ENCODE data around the gene CLBA1.
"Not testable (repeated sequence)": the region's sequence is repeated elsewhere in the genome, so short reads cannot be mapped to it uniquely, and the experiment has no call there.

The CLBA1 gene

DNA sequence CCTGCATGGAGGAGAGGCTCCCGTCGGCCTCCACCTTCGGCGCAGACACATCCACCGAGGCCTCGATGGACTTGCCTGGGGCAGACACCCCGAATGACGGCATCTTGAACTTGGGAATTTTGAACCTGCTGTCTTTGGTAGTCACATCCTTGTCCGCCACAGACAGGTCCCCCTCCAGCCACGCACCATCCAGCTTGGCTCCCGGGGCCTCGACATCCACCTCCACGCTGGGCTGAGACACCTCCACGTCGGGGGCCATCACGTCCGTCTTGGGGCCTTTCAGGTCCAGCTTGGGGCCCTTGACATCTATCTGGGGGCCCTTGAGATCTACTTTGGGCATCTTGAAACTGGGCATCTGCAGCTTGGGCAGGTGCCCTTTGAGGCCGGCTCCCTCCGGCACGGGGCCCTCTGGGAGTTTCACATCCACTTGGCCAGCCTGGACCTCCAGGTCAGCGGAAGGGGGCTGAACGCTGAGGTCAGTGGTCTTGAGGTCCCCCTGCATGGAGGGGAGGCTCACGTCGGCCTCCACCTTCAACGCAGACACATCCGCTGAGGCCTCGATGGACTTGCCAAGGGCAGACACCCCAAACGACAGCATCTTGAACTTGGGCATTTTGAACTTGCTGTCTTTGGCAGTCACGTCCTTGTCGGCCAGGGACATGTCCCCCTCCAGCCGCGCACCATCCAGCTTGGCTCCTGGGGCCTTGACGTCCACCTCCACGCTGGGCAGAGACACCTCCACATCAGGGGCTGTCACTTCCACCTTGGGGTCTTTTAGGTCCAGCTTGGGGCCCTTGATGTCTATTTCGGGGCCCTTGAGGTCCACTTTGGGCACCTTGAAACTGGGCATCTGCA is 37.5 kb upstream of the CLBA1 start:
- not testable (repeated sequence) for DNase-seq (ENCODE audit: low read depth)

DNA sequence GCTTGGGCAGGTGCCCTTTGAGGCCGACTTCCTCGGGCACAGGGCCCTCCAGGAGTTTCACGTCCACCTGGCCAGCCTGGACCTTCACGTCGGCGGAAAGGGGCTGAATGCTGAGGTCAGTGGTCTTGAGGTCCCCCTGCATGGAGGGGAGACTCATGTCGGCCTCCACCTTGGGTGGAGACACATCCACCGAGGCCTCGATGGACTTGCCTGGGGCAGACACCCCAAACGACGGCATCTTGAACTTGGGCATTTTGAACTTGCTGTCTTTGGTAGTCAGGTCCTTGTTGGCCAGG is 36.9 kb upstream of the CLBA1 start:
- no peak for DNase-seq (ENCODE audit: low read depth)

DNA sequence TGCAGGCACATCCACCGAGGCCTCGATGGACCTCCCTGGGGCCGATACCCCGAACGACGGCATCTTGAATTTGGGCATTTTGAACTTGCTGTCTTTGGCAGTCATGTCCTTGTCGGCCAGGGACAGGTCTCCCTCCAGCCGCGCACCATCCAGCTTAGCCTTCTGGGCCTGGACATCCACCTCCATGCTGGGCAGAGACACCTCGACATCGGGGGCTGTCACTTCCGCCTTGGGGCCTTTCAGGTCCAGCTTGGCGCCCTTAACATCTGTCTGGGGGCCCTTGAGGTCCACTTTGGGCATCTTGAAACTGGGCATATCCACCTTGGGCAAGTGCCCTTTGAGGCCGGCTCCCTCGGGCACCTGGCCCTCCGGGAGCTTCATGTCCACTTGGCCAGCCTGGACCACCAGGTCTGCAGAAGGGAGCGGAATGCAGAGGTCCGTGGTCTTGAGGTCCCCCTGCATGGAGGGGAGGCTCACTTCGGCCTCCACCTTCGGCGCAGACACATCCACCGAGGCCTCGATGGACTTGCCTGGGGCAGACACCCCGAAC is 36.1 kb upstream of the CLBA1 start:
- not testable (repeated sequence) for DNase-seq (ENCODE audit: low read depth)

DNA sequence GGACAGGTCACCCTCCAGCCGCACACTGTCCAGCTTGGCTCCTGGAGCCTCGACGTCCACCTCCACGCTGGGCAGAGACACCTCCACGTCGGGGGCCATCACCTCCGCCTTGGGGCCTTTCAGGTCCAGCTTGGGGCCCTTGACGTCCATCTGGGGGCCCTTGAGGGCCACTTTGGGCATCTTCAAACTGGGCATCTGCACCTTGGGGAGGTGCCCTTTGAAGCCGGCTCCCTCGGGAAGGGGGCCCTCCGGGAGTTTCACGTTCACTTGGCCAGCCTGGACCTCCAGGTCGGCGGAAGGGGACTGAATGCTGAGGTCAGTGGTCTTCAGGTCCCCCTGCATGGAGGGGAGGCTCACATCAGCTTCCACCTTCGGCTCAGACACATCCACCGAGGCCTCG is 35.6 kb upstream of the CLBA1 start:
- no peak for DNase-seq (ENCODE audit: low read depth)

DNA sequence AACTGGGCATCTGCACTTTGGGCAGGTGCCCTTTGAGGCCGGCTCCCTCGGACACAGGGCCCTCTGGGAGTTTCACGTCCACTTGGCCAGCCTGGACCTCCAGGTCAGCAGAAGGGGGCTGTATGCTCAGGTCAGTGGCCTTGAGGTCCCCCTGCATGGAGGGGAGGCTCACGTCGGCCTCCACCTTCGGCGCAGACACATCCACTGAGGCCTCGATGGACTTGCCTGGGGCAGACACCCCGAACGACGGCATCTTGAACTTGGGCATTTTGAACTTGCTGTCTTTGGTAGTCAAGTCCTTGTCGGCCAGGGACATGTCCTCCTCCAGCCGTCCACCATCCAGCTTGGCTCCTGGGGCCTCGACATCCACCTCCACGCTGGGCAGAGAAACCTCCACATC is 34.9 kb upstream of the CLBA1 start:
- not testable (repeated sequence) for DNase-seq (ENCODE audit: low read depth)

DNA sequence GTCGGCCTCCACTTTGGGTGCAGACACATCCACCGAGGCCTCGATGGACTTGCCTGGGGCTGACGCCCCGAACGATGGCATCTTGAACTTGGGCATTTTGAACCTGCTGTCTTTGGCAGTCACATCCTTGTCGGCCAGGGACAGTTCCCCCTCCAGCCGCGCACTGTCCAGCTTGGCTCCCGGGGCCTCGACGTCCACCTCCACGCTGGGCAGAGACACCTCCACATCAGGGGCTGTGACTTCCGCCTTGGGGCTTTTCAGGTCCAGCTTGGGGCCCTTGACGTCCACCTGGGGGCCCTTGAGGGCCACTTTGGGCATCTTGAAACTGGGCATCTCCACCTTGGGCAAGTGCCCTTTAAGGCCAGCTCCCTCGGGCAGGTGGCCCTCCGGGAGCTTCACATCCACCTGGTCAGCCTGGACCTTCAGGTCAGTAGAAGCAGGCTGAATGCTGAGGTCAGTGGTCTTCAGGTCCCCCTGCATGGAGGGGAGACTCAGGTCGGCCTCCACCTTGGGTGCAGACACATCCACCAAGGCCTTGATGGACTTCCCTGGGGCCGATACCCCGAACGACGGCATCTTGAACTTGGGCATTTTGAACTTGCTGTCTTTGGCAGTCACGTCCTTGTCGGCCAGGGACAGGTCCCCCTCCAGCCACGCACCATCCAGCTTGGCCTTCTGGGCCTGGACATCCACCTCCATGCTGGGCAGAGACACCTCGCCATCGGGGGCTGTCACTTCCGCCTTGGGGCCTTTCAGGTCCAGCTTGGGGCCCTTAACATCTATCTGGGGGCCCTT is 33.5 kb upstream of the CLBA1 start:
- not testable (repeated sequence) for DNase-seq (ENCODE audit: low read depth)

DNA sequence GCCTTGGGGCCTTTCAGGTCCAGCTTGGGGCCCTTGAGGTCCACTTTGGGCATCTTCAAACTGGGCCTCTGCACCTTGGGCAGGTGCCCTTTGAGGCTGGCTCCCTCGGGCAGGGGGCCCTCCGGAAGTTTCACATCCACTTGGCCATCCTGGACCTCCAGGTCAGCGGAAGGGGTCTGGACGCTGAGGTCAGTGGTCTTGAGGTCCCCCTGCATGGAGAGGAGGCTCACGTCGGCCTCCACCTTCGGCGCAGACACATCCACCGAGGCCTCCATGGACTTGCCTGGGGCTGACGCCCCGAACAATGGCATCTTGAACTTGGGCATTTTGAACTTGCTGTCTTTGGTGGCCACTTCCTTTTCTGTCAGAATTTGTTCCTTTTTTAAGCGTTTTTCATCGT is 32.5 kb upstream of the CLBA1 start:
- no peak for DNase-seq (ENCODE audit: low read depth)

DNA sequence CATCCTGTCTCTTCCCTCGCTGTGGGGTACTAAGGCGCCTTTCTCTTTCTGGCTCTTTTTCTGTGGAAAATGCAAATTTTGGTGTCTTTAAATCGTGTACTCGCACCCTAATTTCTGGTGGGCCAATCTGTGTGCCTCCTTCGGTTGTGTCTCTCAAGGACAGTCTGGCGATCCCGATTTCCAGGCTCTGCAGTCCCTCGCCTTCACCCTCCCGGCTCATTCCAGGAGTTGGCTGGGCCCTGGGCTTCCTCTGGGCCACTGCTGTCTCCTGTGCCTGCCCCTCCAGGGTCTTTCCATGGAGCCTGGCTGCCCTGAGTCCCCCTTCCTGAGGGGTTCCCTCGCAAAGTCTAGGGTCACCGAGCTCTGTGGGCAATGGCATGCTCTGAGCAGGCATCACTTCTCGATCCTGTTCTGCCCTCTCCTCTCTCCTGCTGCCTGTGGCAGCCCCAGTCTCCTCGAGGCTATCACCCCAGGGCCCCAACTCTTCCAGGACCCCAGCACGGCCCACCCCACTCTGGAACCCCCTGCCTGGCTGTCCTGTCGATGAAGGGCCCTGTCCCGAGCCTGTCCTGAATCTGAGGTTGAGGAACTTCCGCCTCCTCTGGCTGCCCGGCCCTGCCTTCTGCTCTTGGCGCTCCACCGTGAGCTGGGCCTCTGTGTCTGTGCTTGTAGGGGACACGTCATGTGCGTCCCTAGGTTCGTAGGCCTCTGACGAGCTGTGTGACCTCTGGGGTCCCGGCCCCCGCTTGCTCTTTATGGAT is 31.5 kb upstream of the CLBA1 start:
- no peak for DNase-seq (ENCODE audit: low read depth)

DNA sequence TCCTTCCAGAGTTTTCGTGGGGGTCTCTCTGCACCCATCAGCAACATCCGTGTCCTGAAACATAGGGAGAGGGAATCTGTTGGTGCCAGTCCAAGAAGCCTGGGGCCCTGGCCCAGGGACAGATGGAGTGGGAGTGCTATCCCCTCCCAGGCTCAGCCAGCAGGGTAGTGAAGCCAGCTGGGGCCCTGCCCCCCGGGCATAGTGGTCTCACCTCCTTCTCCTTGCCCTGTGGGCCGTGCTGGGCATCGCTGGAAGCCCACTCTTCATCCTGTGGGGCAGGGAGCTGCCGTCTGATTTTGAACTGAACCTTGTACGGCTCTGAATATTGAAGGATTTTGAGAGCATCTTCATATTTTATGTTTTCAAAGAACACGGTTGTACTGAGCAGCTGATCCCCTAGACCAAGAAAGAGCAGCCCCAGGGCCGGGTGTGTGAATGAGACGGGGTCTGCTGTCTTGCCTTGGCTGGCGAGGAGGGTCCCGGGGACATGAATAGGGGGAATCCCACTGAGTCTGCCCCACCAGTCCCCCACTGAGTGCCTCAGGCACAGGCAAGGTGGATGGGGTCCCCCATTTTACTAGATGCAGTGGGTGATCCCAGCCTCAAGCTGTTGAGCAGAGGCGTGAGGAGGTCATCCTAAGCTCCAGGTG is 30.7 kb upstream of the CLBA1 start:
- DNase-seq (ENCODE audit: low read depth) = no peak

DNA sequence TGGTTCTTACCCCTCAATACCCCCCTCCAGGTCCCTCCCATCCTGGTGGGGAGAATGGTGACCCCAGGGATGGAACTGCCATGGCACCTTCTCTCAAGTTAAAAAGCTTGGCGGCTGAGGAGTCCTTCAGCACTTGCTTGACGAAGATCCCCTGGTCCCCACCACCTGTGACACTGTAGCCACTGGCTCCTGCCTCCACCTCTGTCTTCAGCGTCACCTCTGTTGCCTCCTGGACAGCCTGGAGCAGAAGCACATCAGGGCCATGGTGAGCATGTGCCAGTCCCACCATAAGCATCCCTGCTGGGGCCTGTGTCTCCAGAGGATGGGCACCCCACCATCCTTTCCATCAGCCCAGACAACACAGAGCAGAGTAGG is 30.2 kb upstream of the CLBA1 start:
- DNase-seq (ENCODE audit: low read depth) = no peak

DNA sequence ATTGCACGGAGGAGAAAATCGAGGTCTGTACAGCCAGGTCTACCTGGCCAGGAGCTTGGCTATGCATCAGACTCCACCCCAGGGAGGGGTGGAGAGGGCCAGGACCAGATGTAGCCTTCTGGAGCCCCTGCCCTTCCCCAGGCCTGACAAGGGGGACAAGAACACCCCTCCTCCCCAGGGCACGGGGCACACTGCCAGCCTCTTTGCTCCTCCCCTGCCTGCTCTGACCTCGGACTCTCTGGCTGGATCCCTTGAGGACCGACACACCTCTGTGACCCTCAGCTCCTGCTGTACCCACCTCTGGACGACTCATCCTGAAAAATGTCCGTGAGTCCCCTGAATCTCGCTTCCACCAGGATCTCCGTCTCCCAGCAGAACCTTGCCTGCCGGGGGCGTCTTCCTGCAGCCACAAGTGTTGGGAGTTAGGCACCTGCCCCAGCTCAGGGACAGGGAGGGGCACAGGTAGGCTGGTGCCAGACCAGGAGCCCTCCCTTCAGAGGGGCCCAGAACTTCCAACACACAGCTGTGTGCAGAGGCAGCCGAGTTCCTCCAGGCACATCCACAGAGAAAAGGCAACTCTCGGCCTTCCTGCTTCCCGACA is 29.2 kb upstream of the CLBA1 start:
- no peak for DNase-seq (ENCODE audit: low read depth)

DNA sequence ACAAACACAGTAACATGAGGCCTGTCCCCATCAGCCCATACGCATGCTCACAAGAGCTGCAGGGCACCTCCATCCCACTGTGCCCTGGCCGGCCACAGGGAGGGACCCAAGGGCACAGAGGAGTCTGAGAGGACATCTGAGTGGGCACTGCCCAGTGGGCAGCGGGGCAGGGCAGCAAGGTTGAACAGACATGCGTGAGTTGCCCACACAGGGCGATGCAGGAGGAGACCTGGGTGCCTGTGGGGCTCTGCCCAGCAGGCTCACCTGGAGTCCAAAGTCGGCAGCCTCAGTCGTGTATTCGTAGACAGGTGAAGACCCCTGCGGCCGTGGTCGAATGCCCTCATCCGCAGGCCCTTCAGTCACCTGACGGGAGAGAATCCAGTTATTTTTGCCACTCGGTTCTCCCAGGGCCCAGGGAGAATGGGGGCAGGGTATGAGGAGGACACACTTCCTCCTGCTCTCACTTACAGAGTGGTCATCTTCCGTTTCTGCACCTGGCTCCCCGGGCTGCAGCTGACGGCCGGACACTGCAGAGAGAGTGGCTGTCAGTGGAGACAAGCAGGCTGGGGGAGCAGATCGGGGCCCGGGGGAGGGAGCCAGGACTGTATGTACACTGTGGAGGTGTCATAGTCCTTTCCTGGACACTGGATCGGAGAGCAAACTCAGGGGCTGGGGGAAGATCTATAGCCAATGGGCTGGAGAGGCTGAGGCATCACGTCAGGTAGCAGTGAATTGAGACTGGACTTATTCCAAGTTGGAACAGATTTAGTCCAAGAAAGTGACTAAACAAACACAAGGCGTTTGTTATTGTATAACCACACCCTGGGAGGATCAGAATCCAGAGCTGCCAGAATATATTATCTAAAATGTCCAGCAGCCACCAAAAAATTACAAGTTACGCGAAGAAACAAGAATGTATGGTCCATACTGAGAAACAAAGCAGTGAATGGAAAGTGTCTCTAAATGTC is 28.2 kb upstream of the CLBA1 start:
- no peak for DNase-seq (ENCODE audit: low read depth)

DNA sequence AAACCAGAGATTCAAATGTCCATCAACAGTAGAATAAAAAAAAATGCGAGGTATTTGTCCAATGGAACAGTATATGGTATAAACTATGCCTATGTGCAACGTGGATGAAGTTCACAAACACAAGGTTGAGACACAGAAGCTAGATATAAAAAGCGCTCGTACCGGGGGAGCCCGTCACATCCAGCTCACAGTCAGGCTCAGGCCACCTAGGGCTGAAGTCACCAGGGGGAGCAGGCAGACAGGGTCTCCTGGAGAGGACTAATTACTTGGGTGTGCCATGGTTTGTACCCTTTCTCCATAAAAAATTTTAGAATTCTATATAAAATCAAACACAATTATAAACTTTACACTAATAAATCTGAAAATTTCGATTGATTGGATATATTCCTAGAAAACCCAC is 21.0 kb upstream of the CLBA1 start:
- no peak for DNase-seq (ENCODE audit: low read depth)

DNA sequence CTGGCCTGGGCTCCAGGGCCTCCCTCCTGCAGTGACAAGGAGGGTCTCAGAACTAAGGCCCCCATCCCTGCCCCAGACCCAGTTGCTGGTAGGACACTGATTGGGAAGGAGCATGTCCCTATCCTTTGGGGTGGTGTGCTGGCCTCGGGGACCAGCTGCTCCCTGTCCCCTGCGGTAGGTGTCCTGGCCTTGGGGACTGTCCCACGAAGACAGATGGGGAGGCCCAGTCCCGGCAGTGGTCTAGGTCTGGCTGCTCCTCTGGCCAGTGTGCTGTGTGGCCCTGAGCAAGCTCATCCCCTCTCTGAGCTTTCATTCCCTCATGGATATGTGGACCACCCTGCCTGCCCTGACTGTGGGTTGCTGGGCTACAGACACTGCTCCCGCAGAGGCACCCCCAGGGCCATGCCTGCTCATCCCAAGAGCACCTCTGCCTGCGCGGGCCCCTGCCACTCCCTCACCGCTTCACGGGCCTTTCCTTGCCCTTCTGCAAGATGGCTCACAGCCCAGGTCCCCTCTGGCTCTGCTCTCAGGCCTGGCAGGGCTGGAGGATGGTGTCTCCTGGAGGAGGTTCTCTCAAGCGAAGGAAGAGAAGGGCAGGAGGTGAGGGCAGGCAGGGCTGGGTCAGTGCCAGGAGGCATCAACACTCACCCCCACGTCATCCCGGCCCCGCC is 19.9 kb upstream of the CLBA1 start:
- DNase-seq (ENCODE audit: low read depth) = no peak

DNA sequence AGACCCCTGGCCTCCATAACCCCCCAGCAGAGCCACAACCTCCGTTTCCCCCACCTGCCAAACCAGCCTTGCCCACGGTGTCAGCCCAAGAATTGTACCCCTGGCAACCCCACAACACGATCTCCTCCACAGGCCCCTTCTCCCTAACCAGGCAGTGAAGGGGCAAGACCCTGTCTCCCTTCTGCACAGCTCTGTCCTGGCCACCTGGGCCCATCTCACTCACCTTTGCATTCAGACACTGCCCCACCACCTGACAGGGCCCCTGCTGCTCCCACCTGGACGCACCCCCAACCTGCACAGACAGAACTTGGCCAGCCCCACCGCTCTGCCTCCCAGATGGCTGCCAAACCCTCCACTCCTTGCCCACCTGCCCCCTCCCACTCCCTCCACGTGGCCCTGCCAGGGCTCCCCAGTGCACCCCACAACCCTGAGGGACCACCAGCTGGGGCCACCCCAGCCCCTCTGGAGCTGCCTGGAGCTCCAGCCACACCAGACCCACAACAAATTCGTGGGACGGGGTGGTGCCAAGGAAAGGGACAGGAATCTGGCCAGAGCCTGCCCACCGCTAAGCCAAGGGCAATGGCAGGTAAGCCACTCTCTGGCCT is 19.2 kb upstream of the CLBA1 start:
- DNase-seq (ENCODE audit: low read depth) = no peak

DNA sequence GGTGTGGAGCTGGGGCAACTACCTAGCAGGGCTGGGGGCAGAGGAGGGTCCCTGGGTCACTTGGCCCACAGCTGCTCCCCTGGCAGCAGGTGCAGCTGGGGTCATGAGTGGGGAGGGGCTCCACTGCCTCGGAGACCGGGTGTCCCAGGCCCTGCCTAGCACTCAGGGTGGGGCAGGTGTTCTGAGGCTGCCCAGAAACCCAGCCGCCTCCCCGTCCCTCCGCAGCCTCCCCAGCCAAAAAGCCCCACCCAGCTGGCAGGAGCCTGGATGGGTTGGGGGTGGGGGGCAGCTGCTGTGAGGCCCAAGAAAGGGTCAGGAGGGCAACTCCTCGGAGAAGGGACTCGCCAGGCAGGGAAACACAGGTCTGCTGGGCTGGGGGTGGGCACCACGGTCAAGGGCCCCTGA is 18.6 kb upstream of the CLBA1 start:
- no peak for DNase-seq (ENCODE audit: low read depth)

DNA sequence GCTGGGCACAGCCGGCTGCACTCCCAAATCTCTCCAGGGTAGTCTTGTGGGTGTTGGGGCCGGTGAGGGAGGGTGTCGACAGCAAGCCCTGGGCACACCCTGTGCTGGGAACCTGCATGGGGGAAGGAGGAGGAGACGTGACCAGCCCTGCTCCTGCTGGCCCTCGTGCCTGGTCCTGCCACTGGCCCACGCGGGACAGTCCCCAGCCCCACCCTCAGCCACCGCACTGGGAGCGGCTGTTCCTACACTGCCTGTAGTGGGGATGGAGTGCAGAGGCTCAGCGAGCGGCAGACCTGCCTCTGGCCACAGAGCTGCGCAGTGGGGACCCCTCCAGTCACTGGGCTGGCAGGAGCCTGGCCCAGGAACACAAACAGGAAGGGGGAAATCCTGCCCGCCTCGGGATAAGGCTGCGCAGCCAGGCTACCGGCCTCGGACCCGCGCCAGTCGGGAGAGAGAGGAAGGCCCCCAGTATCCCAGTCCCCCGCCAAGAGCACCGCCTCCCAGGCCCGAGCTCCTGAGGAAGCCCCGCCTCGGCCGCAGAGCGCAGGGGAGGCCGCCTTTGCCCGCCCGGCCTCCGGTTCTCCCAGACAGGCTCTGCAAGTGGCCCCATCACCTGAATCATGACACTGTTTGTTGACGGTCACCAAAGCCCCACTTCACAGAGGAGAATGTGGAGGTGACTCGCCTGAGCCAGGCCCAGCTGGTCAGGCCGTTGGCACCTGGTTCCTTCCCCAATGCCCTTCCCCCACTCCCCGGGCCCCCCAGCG is 18.0 kb upstream of the CLBA1 start:
- no peak for DNase-seq (ENCODE audit: low read depth)

DNA sequence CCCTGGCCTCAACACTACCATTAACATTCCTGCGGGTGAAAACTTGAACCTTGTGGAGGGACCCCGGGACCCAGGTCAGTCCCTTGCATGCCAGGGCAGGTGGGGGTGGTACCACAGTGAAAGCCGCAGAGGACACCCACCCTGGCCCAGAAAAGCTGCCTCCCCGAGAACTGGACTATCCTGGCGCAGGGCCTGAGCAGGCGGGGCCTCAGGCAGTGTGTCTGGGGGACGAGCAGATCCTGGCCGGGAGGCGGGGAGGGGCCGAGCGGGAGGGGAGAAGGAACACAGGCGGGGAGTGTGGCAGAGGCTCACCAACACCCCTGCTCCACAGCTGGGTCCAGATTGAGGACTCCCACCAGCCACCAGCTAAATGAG is 17.4 kb upstream of the CLBA1 start:
- no peak for DNase-seq (ENCODE audit: low read depth)

Data from activated gamma-delta T cell treated with anti-CD3 and anti-CD28 coated beads, Interleukin-2, amount 50 U/mL, for 16 hours (primary cell).